NCI-H2196 (cell line): Measurements from ENCODE around the gene CNPPD1.

Experiments used
- DNase-seq: peaks from one replicate; lab custom pipeline; 2025; ENCODE audit not compliant: unreplicated experiment; lab: John Stamatoyannopoulos, UW

CNPPD1 gene

DNA sequence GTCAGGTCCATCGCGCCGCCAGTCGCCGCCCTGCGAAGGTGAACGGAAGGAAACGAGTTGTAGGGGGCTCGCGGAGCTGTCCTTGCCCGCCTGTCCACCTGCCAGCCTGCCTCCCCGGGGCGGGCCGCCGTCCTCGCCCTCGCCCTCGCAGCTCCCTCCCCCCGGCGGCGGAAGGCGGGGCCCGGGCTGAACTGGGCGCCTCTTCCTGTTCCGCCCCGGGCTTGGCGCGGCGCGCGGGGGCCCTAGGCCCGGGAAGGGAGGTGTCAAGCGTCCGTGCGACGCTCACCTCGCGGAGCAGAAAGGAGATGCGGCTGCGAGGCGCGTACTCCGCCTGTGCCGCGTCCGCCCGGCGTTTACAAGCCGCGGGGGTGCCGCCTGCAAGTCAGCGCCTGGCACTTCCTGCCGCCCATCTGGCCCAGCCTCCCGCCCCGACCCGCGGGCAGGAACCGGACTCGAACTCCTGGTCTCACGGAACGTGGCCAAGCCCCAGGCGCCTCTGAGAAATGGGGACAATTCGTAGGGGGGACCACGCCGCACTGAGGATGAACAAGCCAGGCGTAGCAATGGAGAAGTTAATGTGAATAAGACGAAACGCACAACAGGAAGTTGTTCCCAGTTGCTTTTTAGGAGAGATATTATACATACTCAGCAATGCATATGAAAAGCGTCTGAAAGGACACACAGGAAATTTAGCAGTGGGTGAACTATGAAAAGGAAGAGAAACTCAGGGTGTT is at the start of gene CNPPD1:
CNPPD1 (minus strand) TSS at position 108 of the 734 bp plus-strand sequence; CDS start at position 11, 97 bp downstream.
- peak; percentile 93 for DNase-seq

DNA sequence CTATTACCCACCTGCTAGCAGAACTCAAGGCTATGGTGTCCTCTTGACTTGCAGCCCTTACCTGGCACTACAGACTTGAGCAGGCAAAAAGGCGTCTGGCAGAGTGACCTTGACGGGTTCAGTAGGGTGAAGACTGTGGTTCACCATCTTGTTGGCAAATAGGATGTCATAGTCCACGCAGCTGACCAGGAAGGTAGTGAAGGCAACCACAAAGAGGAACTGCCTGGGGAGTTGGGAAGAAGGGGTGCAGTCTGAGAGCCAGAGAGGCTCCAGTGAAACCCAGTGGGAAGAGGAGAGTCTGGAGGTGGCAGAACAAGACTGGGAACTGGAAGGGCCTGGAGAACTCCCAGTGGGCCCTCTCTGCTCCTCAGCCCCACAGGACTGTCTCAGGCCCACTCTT is 48.6 kb upstream of the CNPPD1 start:
- no peak for DNase-seq

DNA sequence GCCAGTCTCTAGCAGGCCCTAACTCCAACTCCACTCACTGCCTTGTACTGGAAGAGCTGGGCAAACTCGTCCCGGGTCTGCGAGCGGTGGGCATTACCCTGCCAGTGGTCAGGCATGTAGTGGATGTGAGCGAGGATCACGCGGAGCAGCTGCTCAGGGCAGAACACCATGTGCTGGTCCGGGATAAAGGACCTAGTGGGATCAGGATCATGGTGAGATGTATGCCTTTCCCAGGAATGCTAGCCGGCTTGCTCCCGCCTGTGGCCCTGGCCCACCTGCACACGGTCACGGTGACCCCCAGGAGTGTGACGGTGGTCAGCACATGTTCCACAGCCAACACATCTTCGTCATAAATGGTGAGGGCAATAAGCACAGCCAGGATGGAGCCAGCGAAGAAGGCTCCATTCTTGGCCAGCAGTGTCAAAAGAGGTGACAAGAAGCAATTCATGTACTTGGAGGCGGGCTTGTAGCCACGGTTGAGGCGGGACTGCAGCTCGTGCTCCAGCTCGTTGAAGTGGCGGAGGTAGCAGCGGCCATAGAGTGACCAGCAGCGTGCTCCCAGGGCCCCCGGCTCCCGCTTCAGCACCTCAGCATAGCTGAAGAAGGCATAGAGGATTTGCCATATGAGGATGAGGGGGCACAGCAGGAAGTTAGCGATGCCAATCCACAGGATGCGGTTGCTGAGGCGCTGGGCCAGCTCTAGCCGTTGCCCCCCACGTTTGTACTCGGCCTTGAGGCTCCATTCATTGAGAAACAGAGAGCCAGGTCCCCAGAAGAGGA is 47.3 kb upstream of the CNPPD1 start:
- DNase-seq = no peak

DNA sequence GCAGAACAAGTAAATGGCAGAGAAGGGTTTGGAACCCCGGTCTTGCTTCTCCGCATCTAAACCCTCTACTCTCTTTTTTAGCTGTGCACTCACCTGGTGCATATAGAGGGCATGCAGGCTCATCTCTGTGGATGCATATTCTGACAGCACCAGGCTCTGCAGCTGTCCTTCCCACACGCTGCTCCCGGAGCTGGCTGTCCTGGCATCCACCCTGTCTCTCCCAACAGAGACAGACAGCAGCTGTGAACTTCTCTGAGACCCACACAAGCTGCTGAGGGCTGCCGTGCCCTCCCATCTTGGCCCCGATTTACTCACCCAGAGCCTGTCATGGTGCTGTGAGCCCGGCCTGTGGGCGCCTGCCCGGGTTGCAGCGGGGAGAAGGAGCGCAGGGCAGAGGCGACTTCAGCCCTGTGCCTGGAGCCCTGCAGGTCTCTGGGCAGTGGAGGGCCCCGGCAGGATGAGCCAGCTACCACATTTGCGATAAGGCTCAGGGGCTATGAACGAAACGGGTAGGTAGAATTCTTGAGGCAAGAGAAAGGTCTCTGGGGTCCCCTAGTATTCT is 45.3 kb upstream of the CNPPD1 start:
- no peak for DNase-seq

DNA sequence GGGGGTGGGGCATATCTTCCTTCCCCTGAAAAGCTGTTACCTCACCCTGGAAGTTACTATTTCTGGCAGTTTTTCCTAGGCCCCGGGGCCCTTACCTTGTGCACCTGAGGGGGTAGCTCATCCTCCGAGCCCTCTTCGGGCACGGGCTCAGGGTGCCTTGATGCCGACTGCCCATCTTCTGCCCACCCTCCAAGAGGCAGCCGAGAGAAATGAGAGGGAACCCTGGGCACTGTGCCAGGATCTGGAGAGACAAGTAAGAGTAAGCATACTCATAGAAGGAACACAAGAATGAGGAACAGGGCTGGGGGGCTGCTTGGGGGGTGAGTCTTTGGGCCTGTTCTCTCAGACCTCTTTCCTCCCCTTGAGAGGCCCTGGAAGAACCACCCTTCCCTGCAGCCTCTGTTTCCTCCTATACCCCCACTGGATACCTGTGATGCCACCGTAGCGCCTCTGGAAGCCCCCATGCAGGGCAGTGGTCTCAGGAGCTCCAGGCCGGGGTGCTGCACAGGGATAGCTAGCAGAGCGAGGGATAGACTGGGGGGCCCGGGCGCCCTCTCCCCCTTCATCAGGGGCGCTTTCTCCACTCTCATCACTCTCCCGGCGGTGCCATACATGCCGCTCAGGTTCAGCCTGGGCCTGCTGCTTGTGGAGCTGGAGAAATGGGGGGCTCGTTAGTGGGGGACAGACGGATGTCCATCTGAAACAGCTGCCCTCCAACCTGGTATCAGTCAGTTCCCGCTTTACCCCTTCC is 44.1 kb upstream of the CNPPD1 start:
- no peak for DNase-seq

DNA sequence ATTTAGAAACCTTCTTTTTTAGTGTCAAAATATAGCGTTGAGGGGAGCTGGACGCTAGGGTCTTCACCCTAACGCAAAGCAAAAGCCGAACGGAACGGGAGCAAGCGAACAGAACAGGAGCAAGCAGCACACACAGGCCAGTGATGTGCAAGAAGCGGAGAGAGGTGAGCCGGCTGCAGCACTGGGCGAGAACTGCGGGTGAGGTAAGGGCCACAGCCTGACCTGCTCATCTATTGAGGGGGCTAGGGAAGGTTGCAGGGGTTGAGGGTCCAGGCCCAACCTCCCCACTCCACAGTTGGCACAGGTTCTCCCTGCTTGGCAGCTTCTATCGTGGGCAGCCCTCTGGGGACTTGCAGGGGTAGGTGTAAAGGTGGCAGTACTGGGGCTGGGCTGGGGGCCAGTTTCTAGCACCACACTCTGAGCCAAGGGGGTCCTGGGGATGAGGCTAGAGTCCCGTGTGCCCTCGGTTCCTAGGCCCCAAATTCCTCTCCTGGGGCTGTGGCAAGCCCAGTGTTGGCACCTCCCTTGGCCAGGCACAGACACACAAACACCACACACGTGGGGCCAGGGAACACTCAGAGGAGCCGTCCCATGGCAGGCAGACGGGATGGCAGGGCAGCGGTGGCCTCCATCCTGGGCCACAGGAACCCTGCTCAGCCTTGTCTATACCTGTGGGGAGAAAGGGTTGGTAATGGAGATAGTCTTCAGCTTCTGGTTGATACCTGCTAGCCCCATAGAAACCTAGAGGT is 43.2 kb upstream of the CNPPD1 start:
- no peak for DNase-seq

DNA sequence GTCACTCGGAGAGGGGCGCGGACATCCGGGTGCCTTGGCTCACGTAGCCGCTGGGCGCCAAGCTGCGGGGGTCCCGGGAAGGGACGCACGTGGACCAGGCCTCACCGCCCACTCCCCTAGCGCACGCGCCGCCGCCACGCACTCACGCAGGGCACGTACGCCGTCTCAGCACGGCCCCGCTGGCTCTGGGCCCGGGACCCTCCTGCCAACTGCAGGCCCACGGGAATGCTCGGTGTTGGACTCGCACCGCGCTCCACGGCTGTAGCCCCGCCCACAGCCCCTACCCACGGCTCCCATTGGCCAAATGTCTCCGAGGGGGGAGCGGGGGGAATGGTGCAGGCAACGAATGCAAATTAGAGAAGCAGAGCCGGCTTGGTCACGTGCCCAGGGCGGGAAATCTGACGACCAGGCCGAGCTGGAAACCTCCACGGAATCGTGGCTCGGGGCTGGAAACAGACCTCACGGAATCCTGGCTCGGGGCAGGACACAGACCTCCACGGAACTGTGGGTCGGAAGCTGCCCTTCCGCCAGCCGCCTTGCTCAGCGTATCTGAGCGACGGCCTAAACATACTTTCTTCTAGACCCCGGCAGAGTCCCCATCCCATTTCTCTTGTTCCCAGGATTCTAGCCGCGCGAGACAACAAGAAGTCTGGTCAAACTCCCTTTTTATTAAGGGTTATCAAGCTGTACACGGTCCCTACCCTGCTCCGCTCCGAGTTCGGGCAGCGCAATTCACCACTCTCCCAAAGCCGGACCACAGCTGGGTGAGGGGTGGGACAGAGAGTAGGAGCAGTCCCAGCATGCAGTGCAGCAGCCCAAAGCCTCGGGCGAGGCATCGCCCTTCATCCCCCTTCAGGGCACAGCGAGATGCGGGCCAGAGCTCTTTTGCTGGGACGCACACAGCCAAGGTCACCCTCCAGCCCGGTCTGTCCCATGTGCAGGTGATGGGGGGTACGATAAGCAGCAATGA is 42.3 kb upstream of the CNPPD1 start, which contains the start of gene ABCB6:
ABCB6 (minus strand) TSS at position 227 of the 970 bp plus-strand sequence. CDS start 285 bp downstream, outside the sequence.
- peak; percentile 95 for DNase-seq

DNA sequence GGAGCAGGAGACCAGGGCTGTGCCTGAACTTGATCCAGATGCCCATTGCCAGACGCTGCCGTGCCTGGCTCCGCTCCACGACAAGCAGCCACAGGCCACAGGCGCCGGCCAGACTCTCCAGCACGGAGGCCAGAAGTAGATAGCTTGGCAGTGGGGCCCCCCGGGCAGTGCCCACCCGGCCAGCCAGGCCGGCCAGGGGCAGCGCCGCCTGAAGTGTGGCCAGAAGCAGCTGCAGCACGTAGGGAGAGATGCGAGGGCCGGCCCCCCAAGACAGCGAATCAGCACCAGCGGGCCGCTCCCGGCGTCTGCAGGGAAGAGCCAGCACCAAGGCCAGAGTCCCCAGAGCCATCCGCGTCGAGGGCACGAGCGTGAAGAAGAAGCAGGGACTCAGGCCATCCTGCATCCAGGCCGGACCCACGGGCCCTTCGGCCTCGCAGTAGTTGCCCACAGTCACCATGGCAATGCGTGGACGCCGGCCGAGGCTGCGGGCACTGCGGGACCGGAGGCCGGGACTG is 41.5 kb upstream of the CNPPD1 start:
- peak; percentile 67 for DNase-seq

DNA sequence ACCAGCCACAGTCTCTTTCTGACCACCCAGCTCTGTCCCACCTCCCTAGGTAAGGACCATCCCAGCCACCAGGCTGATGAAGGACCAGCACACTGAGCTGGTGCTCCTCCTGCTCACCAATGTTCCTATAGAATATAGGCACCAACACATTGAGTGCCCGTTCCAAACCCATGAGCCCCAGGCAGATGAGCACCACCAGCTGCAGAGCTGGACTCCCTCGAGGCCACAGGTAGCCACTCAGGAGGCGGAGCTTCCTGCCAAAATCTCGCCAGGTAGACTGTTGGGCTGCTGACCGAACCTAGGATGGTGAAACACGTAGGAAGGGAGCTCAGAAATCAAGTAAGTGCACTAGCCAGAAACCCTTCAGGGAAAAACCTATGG is 39.8 kb upstream of the CNPPD1 start:
- no peak for DNase-seq

DNA sequence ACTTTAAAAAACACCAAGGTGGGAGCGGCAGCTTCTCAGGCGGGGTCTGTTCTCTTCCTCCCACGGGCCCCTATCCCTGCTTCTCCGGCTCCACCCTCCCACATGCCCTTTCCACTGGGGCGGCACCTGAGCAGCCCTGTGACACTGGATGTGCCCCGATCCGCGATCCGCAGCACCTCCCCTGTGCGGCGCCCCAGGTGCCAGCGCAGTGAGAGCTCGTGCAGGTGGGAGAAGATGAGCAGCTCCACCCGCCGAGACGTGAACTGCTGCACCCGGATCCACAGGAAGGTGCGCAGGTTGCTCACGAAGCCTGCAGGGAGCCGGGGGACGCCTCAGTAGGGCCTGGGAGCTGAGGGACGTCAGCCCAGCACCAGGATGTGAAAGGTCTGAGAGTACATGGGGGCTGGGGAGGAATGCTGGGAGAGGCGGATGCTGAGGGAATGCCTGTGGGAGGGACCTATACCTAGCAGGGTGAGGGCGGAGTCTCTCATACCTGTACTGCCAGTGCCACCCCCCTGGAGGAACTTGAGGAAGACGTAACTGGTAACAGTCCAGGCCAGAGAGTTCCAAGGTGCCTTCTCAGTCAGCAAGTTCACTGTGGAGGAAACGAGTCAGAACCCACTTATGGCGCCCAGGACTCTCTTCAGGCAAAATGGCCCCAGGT is 39.3 kb upstream of the CNPPD1 start:
- DNase-seq = no peak

DNA sequence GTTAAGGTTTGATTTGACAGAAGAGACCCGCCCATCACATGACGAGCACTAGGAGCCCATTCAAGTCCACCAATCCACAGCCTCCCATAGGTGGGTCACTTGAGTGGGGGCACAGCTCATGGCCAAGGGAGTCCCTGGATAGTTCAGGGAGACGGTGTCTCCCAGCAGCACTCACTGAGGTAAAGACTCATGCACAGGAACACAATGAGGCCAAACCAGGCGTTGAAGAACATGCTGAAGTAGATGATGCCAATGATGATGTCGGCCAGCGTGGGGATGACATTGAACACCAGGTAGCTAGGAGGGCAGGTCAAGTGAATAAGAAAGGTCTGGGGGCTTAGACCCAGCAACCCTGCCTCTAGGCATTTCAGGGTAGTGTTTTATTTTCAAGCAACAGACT is 38.1 kb upstream of the CNPPD1 start:
- DNase-seq = no peak

DNA sequence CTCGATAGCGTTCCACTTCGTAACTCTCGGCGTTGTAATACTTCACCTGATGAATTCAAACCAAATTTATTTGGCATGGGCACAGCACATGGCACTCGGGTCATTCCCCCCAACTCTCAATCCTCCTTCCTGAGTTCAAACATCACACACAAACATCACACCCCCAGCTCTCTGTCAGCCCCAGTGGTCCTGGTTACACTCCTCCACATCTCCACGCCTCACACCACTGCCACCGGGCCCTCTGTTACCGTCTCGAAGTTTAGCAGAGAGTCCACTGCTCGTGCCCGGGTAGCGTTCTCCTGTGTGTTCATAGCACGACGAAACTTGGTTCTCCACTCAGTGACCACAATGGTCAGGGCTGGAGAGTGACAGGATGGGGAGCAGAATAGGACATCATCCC is 37.4 kb upstream of the CNPPD1 start:
- no peak for DNase-seq

DNA sequence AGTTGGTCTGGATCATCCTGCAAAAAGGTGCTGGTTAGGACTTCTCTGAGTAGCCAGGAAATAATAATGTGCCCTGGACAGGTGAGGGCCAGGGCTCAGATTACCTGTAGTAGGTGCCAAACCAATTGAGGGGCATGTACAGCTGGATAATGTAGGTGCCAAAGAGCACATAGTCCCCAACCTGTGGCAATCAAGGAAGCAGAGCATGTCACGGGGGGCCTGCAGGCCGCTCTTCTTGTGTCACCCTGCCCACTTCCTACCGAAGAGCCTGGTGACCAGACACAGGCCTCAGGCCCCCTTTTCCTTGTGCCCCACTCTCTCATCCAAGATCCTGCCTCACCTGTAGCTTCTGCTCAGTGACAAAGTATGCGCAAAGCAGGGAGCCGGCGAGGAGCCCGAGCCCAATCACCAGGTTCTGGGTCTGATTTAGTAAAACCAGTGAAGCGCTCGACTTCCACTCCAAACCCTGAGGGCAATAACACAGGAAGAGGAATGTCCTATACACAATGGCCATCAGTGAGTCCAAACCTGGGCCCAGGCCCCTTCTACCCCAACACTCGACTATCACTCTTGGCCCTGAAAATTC is 36.9 kb upstream of the CNPPD1 start:
- no peak for DNase-seq

DNA sequence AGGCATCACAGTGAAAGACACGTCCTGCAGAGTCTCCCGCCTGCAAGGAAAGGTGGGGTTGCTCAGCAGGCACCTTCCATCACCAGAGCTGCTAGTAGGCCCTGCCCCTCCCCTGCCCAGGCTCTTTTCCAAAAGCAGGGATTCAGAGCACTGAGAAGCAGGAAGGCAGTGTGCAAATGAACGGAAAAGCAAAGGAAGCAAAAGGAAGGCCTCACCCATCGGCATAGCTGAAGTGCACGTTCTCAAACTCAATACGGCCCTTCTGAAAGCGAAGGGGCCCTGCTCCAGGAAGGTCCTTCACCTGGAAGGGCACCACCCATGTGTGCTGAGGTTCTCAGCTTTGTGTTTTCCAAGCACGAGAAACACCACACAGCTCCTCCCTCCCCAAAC is 36.3 kb upstream of the CNPPD1 start:
- DNase-seq = no peak

DNA sequence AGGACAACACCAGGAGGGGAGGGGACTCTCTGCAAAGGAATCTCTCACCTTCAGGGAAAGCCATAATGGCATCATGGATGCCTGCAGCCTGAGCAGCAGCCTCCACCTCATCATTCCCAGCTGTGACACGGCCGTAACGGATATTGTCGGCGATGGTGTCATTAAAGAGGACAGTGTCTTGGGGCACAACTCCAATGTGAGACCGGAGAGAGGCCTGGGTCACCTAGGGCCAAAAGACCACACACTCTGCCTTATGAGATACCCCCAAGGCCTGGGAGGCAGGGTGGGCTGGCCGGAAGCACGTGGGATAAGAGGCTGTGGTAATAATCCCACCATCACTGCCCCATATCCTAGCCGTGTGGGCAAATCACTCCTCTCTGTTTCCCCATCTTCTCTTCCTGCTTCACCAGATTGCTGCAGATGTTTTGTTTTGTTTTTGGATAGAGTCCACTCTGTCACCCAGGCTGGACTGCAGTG is 34.2 kb upstream of the CNPPD1 start:
- no peak for DNase-seq

DNA sequence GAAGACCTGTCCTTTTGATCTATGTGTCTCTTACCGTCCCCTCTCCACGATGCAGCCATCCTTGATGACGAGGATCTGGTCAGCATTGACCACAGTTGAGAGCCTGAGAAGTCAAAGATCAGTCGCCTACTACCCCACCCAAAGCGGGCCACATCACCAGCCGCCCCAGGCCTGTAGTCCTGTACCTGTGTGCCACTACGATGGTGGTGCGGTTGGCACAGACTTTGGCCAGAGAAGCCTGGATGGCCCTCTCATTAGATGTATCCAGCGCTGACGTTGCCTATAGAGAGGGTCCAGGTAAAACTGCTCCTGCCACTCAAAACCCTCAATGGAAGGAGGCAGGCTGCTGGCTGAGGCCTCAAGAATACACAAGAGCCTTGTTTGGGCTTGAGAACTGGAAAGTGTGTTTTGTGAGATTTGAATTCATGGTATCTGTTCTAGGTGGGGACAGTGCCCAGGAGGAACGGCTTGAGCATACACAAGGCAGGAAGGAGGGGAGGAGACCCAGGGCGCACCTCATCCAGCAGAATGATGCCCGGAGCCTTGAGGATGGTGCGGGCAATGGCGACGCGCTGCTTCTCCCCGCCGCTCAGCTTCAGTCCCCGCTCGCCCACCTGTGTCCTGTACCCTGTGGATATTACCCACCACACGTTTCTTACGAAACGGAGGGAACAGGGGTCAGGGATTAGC is 33.6 kb upstream of the CNPPD1 start:
- DNase-seq = no peak
